COLO668 (cell line): ENCODE data around the gene PLEKHG2.

Experiments
- DNase-seq: peaks from one replicate; lab custom pipeline; 2025; ENCODE audit not compliant: unreplicated experiment; lab: John Stamatoyannopoulos, UW

PLEKHG2 gene

GRCh38 chr19:39384839-39385568, 27.5 kb upstream of the PLEKHG2 start:
- DNase-seq, result no peak

GRCh38 chr19:39385629-39386411, 26.6 kb upstream of the PLEKHG2 start:
- no peak for DNase-seq

- no peak for DNase-seq
Observed at GRCh38 chr19:39386557-39386956, 25.9 kb upstream of the PLEKHG2 start.

- DNase-seq, result no peak
Observed at GRCh38 chr19:39388657-39389056, 23.8 kb upstream of the PLEKHG2 start.

- no peak for DNase-seq
Observed at GRCh38 chr19:39389631-39390414, 22.6 kb upstream of the PLEKHG2 start.

GRCh38 chr19:39390451-39390750, 22.1 kb upstream of the PLEKHG2 start:
- no peak for DNase-seq

GRCh38 chr19:39390751-39391437, 21.6 kb upstream of the PLEKHG2 start, which contains the start of the genes MED29 and PAF1:
TSS of gene MED29 (plus strand) at chr19:39391378. CDS start at chr19:39391423, 45 bp downstream.
TSS of gene PAF1 (minus strand) at chr19:39391106. CDS start at chr19:39390864, 242 bp downstream.
- peak; percentile 98 for DNase-seq

GRCh38 chr19:39397360-39398296, 14.8 kb upstream of the PLEKHG2 start:
- DNase-seq, result peak; percentile 89

GRCh38 chr19:39398297-39398864, 14.1 kb upstream of the PLEKHG2 start:
- no peak for DNase-seq

GRCh38 chr19:39399668-39400050, 12.8 kb upstream of the PLEKHG2 start:
- no peak for DNase-seq

GRCh38 chr19:39400061-39400460, 12.4 kb upstream of the PLEKHG2 start:
- DNase-seq, result no peak

GRCh38 chr19:39401070-39401548, 11.4 kb upstream of the PLEKHG2 start:
- DNase-seq, result no peak

- peak; percentile 49 for DNase-seq
Observed at GRCh38 chr19:39401549-39402345, 10.7 kb upstream of the PLEKHG2 start.

- DNase-seq, result peak; percentile 88
Observed at GRCh38 chr19:39402346-39403300, 9.8 kb upstream of the PLEKHG2 start.

- DNase-seq, result peak; percentile 93
Observed at GRCh38 chr19:39403331-39404312, 8.8 kb upstream of the PLEKHG2 start.

- DNase-seq, result no peak
Observed at GRCh38 chr19:39405261-39405957, 7.1 kb upstream of the PLEKHG2 start.
